HFFc6 (cell line): ENCODE results near the gene NRP1. TPM values are rescaled to one million over a fixed set of nuclear protein-coding genes. Genes with fewer than 3 reads are reported as not detected.

Experiments used
- DNase-seq: peaks from one replicate; pipeline ENCODE4 v3.0.0-alpha.2; 2018
- H3K27ac Mint-ChIP-seq: 2 replicates; pipeline ENCODE4 v1.8.0; 2020; ENCODE audit warnings: mild to moderate bottlenecking, mixed read lengths
- H3K27me3 Mint-ChIP-seq: 2 replicates; pipeline ENCODE4 v1.8.0; 2021; ENCODE audit warnings: mild to moderate bottlenecking, moderate library complexity, mixed read lengths; ENCODE audit not compliant: insufficient read depth
- H3K36me3 Mint-ChIP-seq: 2 replicates; pipeline ENCODE4 v1.8.0; 2021; ENCODE audit warnings: low read depth, mixed read lengths
- H3K4me1 Mint-ChIP-seq: 2 replicates; pipeline ENCODE4 v1.8.0; 2020; ENCODE audit warnings: low read depth, mixed read lengths
- H3K4me3 Mint-ChIP-seq: 2 replicates; pipeline ENCODE4 v1.8.0; 2020; ENCODE audit warnings: mild to moderate bottlenecking, moderate library complexity, mixed read lengths
- H3K9me3 Mint-ChIP-seq: 2 replicates; pipeline ENCODE4 v1.8.0; 2020; ENCODE audit warnings: mild to moderate bottlenecking, mixed read lengths
- total RNA-seq, 6 experiments: library from RNA; stranded (reverse); fragmentation: NEBNext Ultra II Directional; extraction: Animal tissue kit (Norgen Biotek cat#: 25700); gene quantifications; 2 replicates in 1 of 6; 3 replicates in 5 of 6; pipeline ENCODE4 v1.2.3, GENCODE V29; 2021
- TF ChIP-seq, protein P1 (sequence below): fragments of 200-600 bp; sonication (generic); IDR thresholded peaks from 2 replicates; pipeline ENCODE4 v1.5.0; 2021; ENCODE audit warnings: antibody characterized with exemption, mild to moderate bottlenecking

The NRP1 gene
- total RNA-seq, 6 experiments from 2014 or later, result 136 to 164 (median 147) TPM

- H3K36me3 Mint-ChIP-seq, result peaks cover 68% of the 10 kb centered on the region
- H3K4me3 Mint-ChIP-seq, result peak overlapping the region; percentile 94
- TF ChIP-seq, protein P1, sequence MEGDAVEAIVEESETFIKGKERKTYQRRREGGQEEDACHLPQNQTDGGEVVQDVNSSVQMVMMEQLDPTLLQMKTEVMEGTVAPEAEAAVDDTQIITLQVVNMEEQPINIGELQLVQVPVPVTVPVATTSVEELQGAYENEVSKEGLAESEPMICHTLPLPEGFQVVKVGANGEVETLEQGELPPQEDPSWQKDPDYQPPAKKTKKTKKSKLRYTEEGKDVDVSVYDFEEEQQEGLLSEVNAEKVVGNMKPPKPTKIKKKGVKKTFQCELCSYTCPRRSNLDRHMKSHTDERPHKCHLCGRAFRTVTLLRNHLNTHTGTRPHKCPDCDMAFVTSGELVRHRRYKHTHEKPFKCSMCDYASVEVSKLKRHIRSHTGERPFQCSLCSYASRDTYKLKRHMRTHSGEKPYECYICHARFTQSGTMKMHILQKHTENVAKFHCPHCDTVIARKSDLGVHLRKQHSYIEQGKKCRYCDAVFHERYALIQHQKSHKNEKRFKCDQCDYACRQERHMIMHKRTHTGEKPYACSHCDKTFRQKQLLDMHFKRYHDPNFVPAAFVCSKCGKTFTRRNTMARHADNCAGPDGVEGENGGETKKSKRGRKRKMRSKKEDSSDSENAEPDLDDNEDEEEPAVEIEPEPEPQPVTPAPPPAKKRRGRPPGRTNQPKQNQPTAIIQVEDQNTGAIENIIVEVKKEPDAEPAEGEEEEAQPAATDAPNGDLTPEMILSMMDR, result peak; percentile 97
- peak; percentile 76 for DNase-seq
- no peaks in the 10 kb centered on the region for H3K9me3 Mint-ChIP-seq
- H3K27ac Mint-ChIP-seq, result peak overlapping the region; percentile 63; the same call in 1 of the 2 replicates
- H3K27me3 Mint-ChIP-seq, result no peaks in the 10 kb centered on the region
- H3K4me1 Mint-ChIP-seq, result peaks cover 67% of the 10 kb centered on the region
Measured at GRCh38 chr10:33330543-33331378, 3.7 kb downstream of the NRP1 start.

- H3K4me1 Mint-ChIP-seq, result peaks cover 77% of the 10 kb centered on the region
- no peaks in the 10 kb centered on the region for H3K9me3 Mint-ChIP-seq
- peaks cover 70% of the 10 kb centered on the region for H3K36me3 Mint-ChIP-seq
- TF ChIP-seq, protein P1, result no peak
- no peak overlapping the region; the same call in 1 of the 2 replicates for H3K27ac Mint-ChIP-seq
- no peaks in the 10 kb centered on the region for H3K27me3 Mint-ChIP-seq
- DNase-seq, result no peak
- H3K4me3 Mint-ChIP-seq, result no peak overlapping the region
Measured at GRCh38 chr10:33329178-33329577, 5.3 kb downstream of the NRP1 start.

- H3K9me3 Mint-ChIP-seq, result no peaks in the 10 kb centered on the region
Measured at GRCh38 chr10:33328253-33328652, 6.2 kb downstream of the NRP1 start.

DNA sequence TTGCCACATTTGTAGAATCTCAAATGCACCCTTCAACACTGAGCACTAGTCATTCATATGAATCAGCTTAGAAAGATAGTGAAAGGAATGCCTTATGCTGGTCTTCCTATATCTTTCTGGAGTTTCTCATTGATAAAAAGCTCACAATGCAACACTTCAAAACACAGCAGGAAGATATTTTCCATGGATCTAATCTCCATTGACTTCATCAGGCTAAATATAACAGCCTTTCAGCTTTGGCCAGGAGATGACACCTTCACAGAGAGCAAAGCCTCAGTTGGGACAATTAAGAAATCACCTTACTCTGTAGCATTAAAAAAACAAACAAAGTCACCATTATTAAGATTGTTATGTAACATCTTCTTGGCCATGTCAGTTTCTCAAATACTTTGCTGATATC lies 6.7 kb downstream of the NRP1 start:
- Mint-ChIP-seq H3K36me3 (peaks cover 64% of the 10 kb centered on the region), H3K4me3 (peak overlapping the region; percentile 46), H3K27ac (peak overlapping the region; percentile 72), H3K9me3 (no peaks in the 10 kb centered on the region), H3K27me3 (no peaks in the 10 kb centered on the region), H3K4me1 (peaks cover 88% of the 10 kb centered on the region)
- DNase-seq, result no peak
- TF ChIP-seq, protein P1, result peak; percentile 72

More at GRCh38 chr10:33328253-33328652, 6.2 kb downstream of the NRP1 start:
- Mint-ChIP-seq H3K36me3 (peaks cover 67% of the 10 kb centered on the region), H3K4me1 (peaks cover 86% of the 10 kb centered on the region), H3K27me3 (no peaks in the 10 kb centered on the region), H3K27ac (0 out of 2 replicates have a peak overlapping the region, but pooled peaks have one; percentile 72), H3K4me3 (peak overlapping the region; percentile 46; the same call in 1 of the 2 replicates)
- TF ChIP-seq, protein P1, result no peak; the same call in 1 of the 2 replicates
- DNase-seq, result no peak

DNA sequence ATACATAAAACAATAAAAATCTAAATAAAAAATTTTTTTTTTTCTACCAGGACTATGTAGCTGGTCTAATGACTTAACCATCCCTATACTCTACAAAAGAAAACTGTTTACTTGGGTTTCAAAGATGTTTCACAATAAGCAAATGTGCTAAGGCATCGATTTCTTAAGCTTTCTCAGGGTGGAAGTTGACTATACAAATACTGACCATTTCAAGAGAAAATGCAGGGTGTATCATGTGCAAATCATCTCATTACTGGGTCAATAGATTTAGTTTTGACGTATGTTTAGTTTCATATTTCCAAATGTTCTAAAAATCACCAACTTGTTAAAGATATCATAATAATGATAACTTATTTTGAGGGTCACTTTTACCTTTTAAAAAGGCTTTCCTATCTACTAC lies 7.5 kb downstream of the NRP1 start:
- peak overlapping the region; percentile 46; the same call in 1 of the 2 replicates for H3K4me3 Mint-ChIP-seq
- TF ChIP-seq, protein P1, result no peak
- peaks cover 59% of the 10 kb centered on the region for H3K36me3 Mint-ChIP-seq
- H3K9me3 Mint-ChIP-seq, result no peaks in the 10 kb centered on the region
- H3K27ac Mint-ChIP-seq, result no peak overlapping the region
- DNase-seq, result no peak
- no peaks in the 10 kb centered on the region for H3K27me3 Mint-ChIP-seq
- H3K4me1 Mint-ChIP-seq, result peaks cover 83% of the 10 kb centered on the region
